ENCODE results near the gene PLXNA4.

Gene PLXNA4

DNA sequence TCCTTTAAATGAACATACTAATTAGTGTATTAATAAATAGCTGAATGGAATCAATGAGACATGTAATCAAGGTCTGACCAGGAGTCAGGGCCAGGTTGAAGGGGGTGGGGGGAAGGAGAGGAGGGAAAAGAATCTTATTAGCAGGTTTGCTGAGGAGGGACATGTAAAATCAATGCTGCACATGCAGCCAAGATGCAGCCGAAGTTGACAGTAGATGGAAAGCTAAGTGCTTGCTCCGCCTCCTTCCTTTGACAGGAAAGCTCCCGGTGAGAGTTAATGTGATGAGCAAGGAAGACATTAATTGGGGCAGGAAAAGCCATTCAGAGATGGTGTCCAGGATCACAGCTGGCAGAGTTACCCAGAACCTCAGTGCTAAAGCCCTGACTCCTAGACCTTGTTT is 24.4 kb downstream of the PLXNA4 start:
- ChIA-PET CTCF (no interaction called here), POLR2A (ENCODE audit: low non-redundant PET) (no interaction called here)
- DNase-seq (ENCODE audit: low spot score): no peak
- H3K27ac ChIP-seq: no peak overlapping the region
- TF ChIP-seq, protein P1, sequence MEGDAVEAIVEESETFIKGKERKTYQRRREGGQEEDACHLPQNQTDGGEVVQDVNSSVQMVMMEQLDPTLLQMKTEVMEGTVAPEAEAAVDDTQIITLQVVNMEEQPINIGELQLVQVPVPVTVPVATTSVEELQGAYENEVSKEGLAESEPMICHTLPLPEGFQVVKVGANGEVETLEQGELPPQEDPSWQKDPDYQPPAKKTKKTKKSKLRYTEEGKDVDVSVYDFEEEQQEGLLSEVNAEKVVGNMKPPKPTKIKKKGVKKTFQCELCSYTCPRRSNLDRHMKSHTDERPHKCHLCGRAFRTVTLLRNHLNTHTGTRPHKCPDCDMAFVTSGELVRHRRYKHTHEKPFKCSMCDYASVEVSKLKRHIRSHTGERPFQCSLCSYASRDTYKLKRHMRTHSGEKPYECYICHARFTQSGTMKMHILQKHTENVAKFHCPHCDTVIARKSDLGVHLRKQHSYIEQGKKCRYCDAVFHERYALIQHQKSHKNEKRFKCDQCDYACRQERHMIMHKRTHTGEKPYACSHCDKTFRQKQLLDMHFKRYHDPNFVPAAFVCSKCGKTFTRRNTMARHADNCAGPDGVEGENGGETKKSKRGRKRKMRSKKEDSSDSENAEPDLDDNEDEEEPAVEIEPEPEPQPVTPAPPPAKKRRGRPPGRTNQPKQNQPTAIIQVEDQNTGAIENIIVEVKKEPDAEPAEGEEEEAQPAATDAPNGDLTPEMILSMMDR (conservative IDR thresholded peaks at IDR 0.05; ENCODE audit: low read depth): no peak

DNA sequence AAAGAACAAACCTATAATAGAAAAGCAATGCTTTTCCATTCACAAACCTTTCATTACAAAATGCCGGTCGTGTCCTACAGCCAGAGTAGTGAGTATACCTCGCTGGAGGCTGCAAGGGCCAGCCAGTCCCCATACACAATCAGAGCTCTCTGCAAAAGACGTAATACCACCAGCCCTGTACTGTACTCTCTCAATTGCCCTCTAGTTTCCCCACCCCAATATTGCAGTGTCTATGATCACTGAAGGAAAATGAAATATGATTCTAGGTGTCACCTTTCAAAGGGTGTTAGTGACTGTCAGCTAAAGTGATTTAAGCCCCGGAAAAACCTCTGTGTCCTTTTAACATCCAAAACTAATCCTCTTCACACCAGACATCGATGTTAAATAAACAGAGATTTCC is 24.8 kb downstream of the PLXNA4 start:
- TF ChIP-seq, protein P1 (conservative IDR thresholded peaks at IDR 0.05; ENCODE audit: low read depth): no peak
- H3K27ac ChIP-seq: no peak overlapping the region
- DNase-seq (ENCODE audit: low spot score): no peak
- CTCF ChIA-PET: no interaction called here
- POLR2A ChIA-PET (ENCODE audit: low non-redundant PET): no interaction called here

DNA sequence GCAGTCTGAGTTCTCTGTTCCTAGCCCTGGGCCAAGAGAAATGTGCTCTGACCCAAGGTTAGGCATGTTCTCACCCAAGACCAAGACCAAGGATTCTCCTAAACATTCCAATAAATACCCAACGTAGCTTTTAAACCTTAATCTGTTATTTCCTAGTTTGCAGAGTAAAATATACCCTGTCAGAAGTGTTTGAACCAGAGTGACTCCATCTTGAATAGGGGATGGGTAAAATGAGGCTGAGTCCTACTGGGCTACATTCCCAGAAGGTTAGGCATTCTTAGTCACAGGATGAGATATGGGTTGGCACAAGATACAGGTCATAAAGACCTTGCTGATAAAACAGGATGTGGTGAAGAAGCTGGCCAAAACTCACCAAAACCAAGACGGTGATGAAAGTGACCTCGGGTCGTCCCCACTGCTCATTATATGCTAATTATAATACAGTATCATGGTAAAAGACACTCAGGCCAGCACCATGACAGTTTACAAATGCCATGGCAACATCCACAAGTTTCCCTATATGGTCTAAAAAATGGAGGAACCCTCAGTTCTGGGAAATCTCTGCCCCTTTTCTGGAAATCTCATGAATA is 27.7 kb downstream of the PLXNA4 start:
- DNase-seq (ENCODE audit: low spot score): no peak
- H3K27ac ChIP-seq: no peak overlapping the region
- TF ChIP-seq, protein P1 (conservative IDR thresholded peaks at IDR 0.05; ENCODE audit: low read depth): no peak
- ChIA-PET POLR2A (ENCODE audit: low non-redundant PET) (no interaction called here), CTCF (no interaction called here)

DNA sequence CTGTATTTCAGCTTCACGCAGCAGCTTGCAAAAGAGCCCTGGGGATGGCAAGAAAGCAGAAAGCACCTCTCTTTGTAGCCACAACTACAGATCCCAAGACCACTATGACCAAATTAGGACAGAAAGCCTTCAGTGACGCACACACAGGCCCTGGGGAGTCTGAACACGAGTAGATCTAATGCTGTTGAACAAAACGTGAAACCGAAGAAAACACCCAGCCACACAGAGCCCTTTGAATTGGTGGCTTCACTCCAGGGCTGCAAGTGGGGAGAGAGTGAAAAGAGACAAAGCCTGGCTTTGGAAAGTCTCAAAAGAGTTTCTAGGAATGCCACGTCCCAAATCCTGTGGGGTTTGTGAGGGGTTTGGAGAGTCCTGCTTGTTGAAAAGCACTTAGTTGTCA is 28.4 kb downstream of the PLXNA4 start:
- H3K27ac ChIP-seq: no peak overlapping the region
- CTCF ChIA-PET: no interaction called here
- DNase-seq (ENCODE audit: low spot score): no peak
- TF ChIP-seq, protein P1 (conservative IDR thresholded peaks at IDR 0.05; ENCODE audit: low read depth): no peak
- POLR2A ChIA-PET (ENCODE audit: low non-redundant PET): no interaction called here

DNA sequence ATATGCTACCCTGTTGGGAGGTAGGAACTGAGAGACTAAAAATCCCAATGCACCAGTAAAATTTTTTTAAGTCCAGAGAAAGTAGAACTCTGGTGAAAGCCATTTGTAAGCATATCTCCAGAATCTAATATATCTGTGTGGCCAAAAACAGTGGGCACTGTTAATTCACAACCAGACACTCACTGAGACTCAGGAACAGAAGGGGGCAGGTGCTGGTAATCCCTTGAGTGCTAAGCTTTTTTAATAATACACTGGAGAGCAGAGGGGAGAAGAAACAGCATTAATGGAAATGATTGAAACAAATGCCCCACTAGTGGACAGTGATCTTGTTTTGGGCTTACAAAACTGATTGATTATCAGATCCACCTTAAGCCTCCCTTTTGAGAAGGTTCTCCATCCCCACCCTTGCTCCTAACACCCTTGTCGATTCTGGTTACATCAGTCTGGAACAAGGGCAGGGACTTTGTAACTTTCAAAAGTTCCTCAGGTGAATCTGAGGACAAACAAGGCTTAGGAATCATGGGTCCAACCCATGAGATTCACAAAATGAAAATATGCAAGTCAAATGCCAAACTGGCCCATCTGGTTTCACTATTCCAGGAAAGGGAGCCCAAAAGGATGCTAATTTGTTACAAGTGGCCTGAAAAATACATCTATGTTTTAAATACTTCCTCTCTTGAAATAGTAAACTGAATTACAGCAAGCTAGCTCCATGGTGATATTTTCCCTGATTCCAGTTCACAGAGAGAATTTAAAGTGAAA is 29.7 kb downstream of the PLXNA4 start:
- TF ChIP-seq, protein P1 (conservative IDR thresholded peaks at IDR 0.05; ENCODE audit: low read depth): no peak
- POLR2A ChIA-PET (ENCODE audit: low non-redundant PET): no interaction called here
- CTCF ChIA-PET: interaction anchor here (0.6 kb wide), 1 partner anchor 30 kb away, joined by 4 read pairs; no protein-coding TSS in a partner anchor
- DNase-seq (ENCODE audit: low spot score): no peak
- no peak overlapping the region for H3K27ac ChIP-seq

DNA sequence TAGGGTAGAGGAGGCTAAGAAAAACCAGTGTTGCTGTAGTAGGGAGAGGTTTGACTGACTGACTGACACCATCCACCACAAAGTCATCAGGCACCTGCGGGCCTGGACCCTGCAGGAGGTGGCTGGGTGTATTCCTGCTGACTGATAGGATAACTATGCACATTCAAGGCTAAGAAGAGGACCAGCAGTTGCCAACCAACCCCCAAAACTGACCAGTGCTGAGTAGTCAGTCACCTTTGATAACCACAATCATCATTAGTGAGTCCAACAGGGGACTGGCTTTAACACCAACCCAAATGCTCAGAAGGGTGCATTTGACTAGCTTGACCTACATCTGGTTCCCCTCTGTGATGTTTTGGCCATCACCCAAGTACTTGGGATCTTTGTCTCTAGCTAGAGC is 30.5 kb downstream of the PLXNA4 start:
- ChIA-PET CTCF (no interaction called here), POLR2A (ENCODE audit: low non-redundant PET) (no interaction called here)
- DNase-seq (ENCODE audit: low spot score): no peak
- no peak overlapping the region for H3K27ac ChIP-seq
- TF ChIP-seq, protein P1 (conservative IDR thresholded peaks at IDR 0.05; ENCODE audit: low read depth): no peak
